Measurements from ENCODE around the gene DNAJB6.

Gene DNAJB6

DNA sequence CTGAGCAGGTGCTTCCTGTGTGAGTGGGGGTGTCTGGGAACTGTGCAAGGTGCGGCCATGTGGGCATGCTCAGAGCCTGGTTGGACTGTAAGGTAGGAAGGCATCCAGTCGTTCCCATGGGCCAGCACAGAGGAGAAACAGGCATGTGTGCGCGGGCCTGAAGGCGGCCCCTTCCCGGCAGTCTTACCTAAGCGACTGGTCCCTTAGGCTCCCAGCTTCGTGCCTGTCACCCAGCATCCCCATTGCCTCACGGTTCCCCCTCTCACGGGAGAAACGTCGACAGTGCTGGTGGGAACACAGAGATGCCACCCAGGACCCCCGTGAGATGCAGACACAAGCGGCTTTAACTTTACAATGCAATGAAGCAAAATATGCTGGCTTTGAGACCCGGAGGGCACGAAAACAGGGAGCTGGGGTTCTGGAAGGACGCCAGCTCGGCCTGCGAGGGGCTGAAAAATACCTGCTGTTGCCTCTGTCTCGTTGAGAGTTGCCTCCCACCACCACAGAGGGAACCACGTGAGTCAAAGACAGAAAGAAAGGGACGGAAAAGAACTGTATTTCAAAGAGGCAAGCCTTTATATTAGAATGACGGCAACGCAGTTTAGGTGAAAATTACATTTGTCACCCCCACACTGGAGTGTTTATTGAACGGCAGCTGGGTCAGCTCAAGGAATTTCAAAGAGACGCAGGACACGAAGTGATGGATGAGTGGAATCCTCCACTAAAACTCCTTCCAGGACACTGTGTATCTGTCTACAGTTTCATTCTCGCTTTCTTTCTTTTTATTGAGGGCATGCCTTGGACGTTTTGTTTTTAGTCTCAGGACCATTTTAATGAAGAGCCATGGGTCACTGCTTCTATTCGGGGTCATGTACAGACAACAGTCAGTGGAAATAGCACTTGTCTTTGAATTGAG, 128.4 kb downstream of the DNAJB6 start:
- WGBS, 2 experiments, result 77 to 79% methylated on average over 30 of the region's 30 CpGs
- Histone ChIP-seq H3K9me3 (ENCODE audit: control insufficient read depth, low read length) (peaks cover 3% of the 10 kb centered on the region), H3K36me3 (ENCODE audit: control insufficient read depth, insufficient read depth, low read length) (no peaks in the 10 kb centered on the region), H3K4me3 (ENCODE audit: insufficient read depth, low read depth, low read length) (no peak overlapping the region), H3K27ac (ENCODE audit: insufficient read depth, low read depth, low read length, poor library complexity, severe bottlenecking) (no peak overlapping the region), H3K27me3 (ENCODE audit: control insufficient read depth, insufficient read depth, low read length, poor library complexity, severe bottlenecking) (no peaks in the 10 kb centered on the region), H3K4me1 (ENCODE audit: control insufficient read depth, insufficient read depth, low read length) (no peaks in the 10 kb centered on the region)

GRCh38 chr7:157465891-157466866, 129.4 kb downstream of the DNAJB6 start:
- Histone ChIP-seq H3K36me3 (ENCODE audit: control insufficient read depth, insufficient read depth, low read length) (no peaks in the 10 kb centered on the region), H3K27ac (ENCODE audit: insufficient read depth, low read depth, low read length, poor library complexity, severe bottlenecking) (no peak overlapping the region), H3K9me3 (ENCODE audit: control insufficient read depth, low read length) (peaks cover 3% of the 10 kb centered on the region), H3K4me1 (ENCODE audit: control insufficient read depth, insufficient read depth, low read length) (no peaks in the 10 kb centered on the region), H3K27me3 (ENCODE audit: control insufficient read depth, insufficient read depth, low read length, poor library complexity, severe bottlenecking) (no peaks in the 10 kb centered on the region), H3K4me3 (ENCODE audit: insufficient read depth, low read depth, low read length) (no peak overlapping the region)
- 88 to 89% methylated on average over 39 to 40 of the region's 41 CpGs for WGBS, 2 experiments

- H3K4me1 ChIP-seq (ENCODE audit: control insufficient read depth, insufficient read depth, low read length), result no peaks in the 10 kb centered on the region
- H3K4me3 ChIP-seq (ENCODE audit: insufficient read depth, low read depth, low read length), result no peak overlapping the region
- peaks cover 3% of the 10 kb centered on the region for H3K9me3 ChIP-seq (ENCODE audit: control insufficient read depth, low read length)
- WGBS, 2 experiments, result 76 to 77% methylated on average over 12 of the region's 12 CpGs
- H3K36me3 ChIP-seq (ENCODE audit: control insufficient read depth, insufficient read depth, low read length), result no peaks in the 10 kb centered on the region
- no peaks in the 10 kb centered on the region for H3K27me3 ChIP-seq (ENCODE audit: control insufficient read depth, insufficient read depth, low read length, poor library complexity, severe bottlenecking)
- no peak overlapping the region for H3K27ac ChIP-seq (ENCODE audit: insufficient read depth, low read depth, low read length, poor library complexity, severe bottlenecking)
These were observed 130.1 kb downstream of the DNAJB6 start for GRCh38 chr7:157466867-157467261.
